HEK293 (cell line): ENCODE results near the gene SF3B3.

ENCODE experiments used
- CTCF ChIA-PET: fragments of 350-600 bp; formaldehyde crosslinking; extraction: SDS; loops from one replicate; lab custom pipeline; 2021; ENCODE audit warnings: antibody characterized with exemption; lab: Yijun Ruan, JAX
- POLR2A ChIA-PET: fragments of 300-600 bp; formaldehyde crosslinking; extraction: SDS; loops from one replicate; lab custom pipeline; 2020; ENCODE audit warnings: antibody characterized with exemption, inconsistent platforms; lab: Yijun Ruan, JAX
- H3K27ac ChIP-seq: fragments of 200-500 bp; sonication (Bioruptor generic); 2 replicates; pipeline ENCODE4 v1.5.1; 2014; ENCODE audit warnings: low read depth, low read length, control low read depth, inconsistent platforms; ENCODE audit errors: extremely low read depth
- H3K36me3 ChIP-seq, 2 experiments: fragments of 200-500 bp in 1 of 2; sonication (Bioruptor generic) in 1 of 2; 1 replicate in 1 of 2; 2 replicates in 1 of 2; pipeline ENCODE4 v1.5.1; 2014 to 2017; ENCODE audit warnings: inconsistent platforms in 2 of 2, low read length in 2 of 2; ENCODE audit not compliant: control insufficient read depth in 2 of 2, insufficient read depth in 1 of 2
- H3K4me1 ChIP-seq: fragments of 200-500 bp; sonication (Bioruptor generic); 2 replicates; pipeline ENCODE4 v1.5.1; 2014; ENCODE audit warnings: mild to moderate bottlenecking, low read length, inconsistent platforms; ENCODE audit not compliant: control insufficient read depth, insufficient read depth
- H3K4me3 ChIP-seq: 2 replicates; pipeline ENCODE4 v1.5.1; 2011; ENCODE audit warnings: low read depth, mild to moderate bottlenecking, control low read depth, low read length, moderate library complexity
- H3K9me3 ChIP-seq: fragments of 200-500 bp; sonication (Bioruptor generic); 2 replicates; pipeline ENCODE4 v1.5.1; 2014; ENCODE audit warnings: low read depth, low read length, inconsistent platforms; ENCODE audit not compliant: control insufficient read depth, insufficient read depth
- BCL11B ChIP-seq: fragments of 450-650 bp; formaldehyde crosslinking; IDR thresholded peaks from 2 replicates; pipeline ENCODE4 v1.5.1; 2016; ENCODE audit warnings: low read depth, missing biosample characterization, missing genetic modification characterization
- GLIS1 ChIP-seq: fragments of 450-650 bp; formaldehyde crosslinking; IDR thresholded peaks from 2 replicates; pipeline ENCODE4 v1.5.1; 2016; ENCODE audit warnings: missing biosample characterization, missing genetic modification characterization
- KLF7 ChIP-seq: fragments of 450-650 bp; formaldehyde crosslinking; IDR thresholded peaks from 2 replicates; pipeline ENCODE4 v1.5.1; 2016; ENCODE audit warnings: missing biosample characterization, missing genetic modification characterization, borderline replicate concordance
- REST ChIP-seq: fragments of 450-650 bp; formaldehyde crosslinking; IDR thresholded peaks from 2 replicates; pipeline ENCODE4 v1.5.1; 2016; ENCODE audit warnings: missing biosample characterization, missing genetic modification characterization
- ZBTB10 ChIP-seq: fragments of 450-650 bp; formaldehyde crosslinking; IDR thresholded peaks from 2 replicates; pipeline ENCODE4 v1.5.1; 2016; ENCODE audit warnings: missing biosample characterization, missing genetic modification characterization
- ZBTB8A ChIP-seq: fragments of 450-650 bp; formaldehyde crosslinking; IDR thresholded peaks from 2 replicates; pipeline ENCODE4 v1.5.1; 2016; ENCODE audit warnings: missing biosample characterization, missing genetic modification characterization
- ZEB2 ChIP-seq: fragments of 450-650 bp; formaldehyde crosslinking; IDR thresholded peaks from 2 replicates; pipeline ENCODE4 v1.5.1; 2016; ENCODE audit warnings: missing biosample characterization, missing genetic modification characterization
- ZNF138 ChIP-seq: fragments of 450-650 bp; formaldehyde crosslinking; IDR thresholded peaks from 2 replicates; pipeline ENCODE4 v1.5.1; 2016; ENCODE audit warnings: missing biosample characterization, missing genetic modification characterization, borderline replicate concordance
- ZNF350 ChIP-seq: fragments of 450-650 bp; formaldehyde crosslinking; IDR thresholded peaks from 2 replicates; pipeline ENCODE4 v1.5.0; 2017; ENCODE audit warnings: missing biosample characterization, mild to moderate bottlenecking, missing genetic modification characterization
- ZNF548 ChIP-seq: fragments of 450-650 bp; formaldehyde crosslinking; IDR thresholded peaks from 2 replicates; pipeline ENCODE4 v1.5.1; 2016; ENCODE audit warnings: missing biosample characterization, missing genetic modification characterization
- ZNF600 ChIP-seq: fragments of 450-650 bp; formaldehyde crosslinking; IDR thresholded peaks from 2 replicates; pipeline ENCODE4 v1.5.1; 2016; ENCODE audit warnings: missing biosample characterization, missing genetic modification characterization
- ZNF623 ChIP-seq: fragments of 450-650 bp; formaldehyde crosslinking; IDR thresholded peaks from 2 replicates; pipeline ENCODE4 v1.5.1; 2016; ENCODE audit warnings: missing biosample characterization, missing genetic modification characterization
- ZNF629 ChIP-seq: fragments of 450-650 bp; formaldehyde crosslinking; IDR thresholded peaks from 2 replicates; pipeline ENCODE4 v1.5.1; 2017; ENCODE audit warnings: missing biosample characterization, missing genetic modification characterization
- ZNF677 ChIP-seq: fragments of 450-650 bp; IDR thresholded peaks from 2 replicates; pipeline ENCODE4 v1.5.0; 2018; ENCODE audit warnings: missing biosample characterization, mild to moderate bottlenecking, missing genetic modification characterization, moderate library complexity
- ZNF707 ChIP-seq: fragments of 450-650 bp; formaldehyde crosslinking; IDR thresholded peaks from 2 replicates; pipeline ENCODE4 v1.5.1; 2016; ENCODE audit warnings: missing biosample characterization, missing genetic modification characterization
- ZNF76 ChIP-seq: fragments of 450-650 bp; formaldehyde crosslinking; IDR thresholded peaks from 2 replicates; pipeline ENCODE4; 2016; ENCODE audit warnings: low read depth, missing biosample characterization, missing genetic modification characterization, borderline replicate concordance
- ZNF776 ChIP-seq: fragments of 450-650 bp; formaldehyde crosslinking; IDR thresholded peaks from 2 replicates; pipeline ENCODE4 v1.5.0; 2017; ENCODE audit warnings: missing biosample characterization, missing genetic modification characterization, borderline replicate concordance
- ZNF791 ChIP-seq: fragments of 450-650 bp; formaldehyde crosslinking; IDR thresholded peaks from 2 replicates; pipeline ENCODE4 v1.5.1; 2016; ENCODE audit warnings: missing biosample characterization, missing genetic modification characterization
- ZSCAN30 ChIP-seq: fragments of 450-650 bp; IDR thresholded peaks from 2 replicates; pipeline ENCODE4 v1.5.1; 2018; ENCODE audit warnings: missing biosample characterization, mild to moderate bottlenecking, missing genetic modification characterization, moderate library complexity

The SF3B3 gene

GRCh38 chr16:70490261-70490660, 33.4 kb upstream of the SF3B3 start:
- CTCF ChIA-PET: no interaction called here
- H3K4me3 ChIP-seq: no peak overlapping the region
- POLR2A ChIA-PET: no interaction called here
- H3K4me1 ChIP-seq: no peaks in the 10 kb centered on the region
- H3K27ac ChIP-seq: no peak overlapping the region
- H3K36me3 ChIP-seq: peaks cover 4 to 37% of the 10 kb centered on the region in 2 experiments
- TF ChIP-seq ZNF138 (tag by site-specific recombination): no peak
- no peak for TF ChIP-seq ZNF629
- TF ChIP-seq ZNF791: no peak
- no peak for TF ChIP-seq ZNF677
- no peak for TF ChIP-seq ZEB2
- H3K9me3 ChIP-seq: no peaks in the 10 kb centered on the region

- ChIA-PET CTCF (no interaction called here), POLR2A (interaction anchor here (0.8 kb wide), 1 partner anchor 61 kb away, joined by 3 read pairs; no protein-coding TSS in a partner anchor)
- Histone ChIP-seq H3K27ac (no peak overlapping the region), H3K9me3 (no peaks in the 10 kb centered on the region), H3K36me3 (peaks cover 13 to 59% of the 10 kb centered on the region in 2 experiments), H3K4me3 (no peak overlapping the region), H3K4me1 (no peaks in the 10 kb centered on the region)
- TF ChIP-seq GLIS1 (peak; percentile 27; the same call in 1 of the 2 replicates), ZBTB8A (no peak), ZNF350 (no peak)
These were observed 29.8 kb upstream of the SF3B3 start for GRCh38 chr16:70493802-70494201.

- Histone ChIP-seq H3K4me1 (no peaks in the 10 kb centered on the region), H3K27ac (no peak overlapping the region), H3K9me3 (no peaks in the 10 kb centered on the region), H3K36me3 (peaks cover 14 to 61% of the 10 kb centered on the region in 2 experiments), H3K4me3 (no peak overlapping the region)
- ChIA-PET CTCF (interaction anchor here (0.8 kb wide), 1 partner anchor 15 kb away, joined by 4 read pairs; no protein-coding TSS in a partner anchor), POLR2A (interaction anchor here (0.8 kb wide), 1 partner anchor 62 kb away, joined by 3 read pairs; no protein-coding TSS in a partner anchor)
- TF ChIP-seq ZNF623 (tag by site-specific recombination) (no peak), ZNF707 (tag by site-specific recombination) (no peak), KLF7 (tag by site-specific recombination) (no peak), ZNF76 (tag by site-specific recombination) (no peak), ZNF600 (tag by site-specific recombination) (no peak), ZBTB10 (no peak), ZSCAN30 (tag by site-specific recombination) (no peak), ZNF548 (tag by site-specific recombination) (no peak), BCL11B (tag by site-specific recombination) (no peak), REST (no peak), ZNF776 (no peak)
- TF ChIP-seq, all 188 proteins: peak for 0
These were observed 29.3 kb upstream of the SF3B3 start for GRCh38 chr16:70494202-70494770.
